ENCODE results near the gene LDHAL6B. TPM values are rescaled to one million over a fixed set of nuclear protein-coding genes. Genes with fewer than 3 reads are reported as not detected.

LDHAL6B gene
- total and polyA plus RNA-seq, 7 donors = 0.06 TPM; not detected in 5

DNA sequence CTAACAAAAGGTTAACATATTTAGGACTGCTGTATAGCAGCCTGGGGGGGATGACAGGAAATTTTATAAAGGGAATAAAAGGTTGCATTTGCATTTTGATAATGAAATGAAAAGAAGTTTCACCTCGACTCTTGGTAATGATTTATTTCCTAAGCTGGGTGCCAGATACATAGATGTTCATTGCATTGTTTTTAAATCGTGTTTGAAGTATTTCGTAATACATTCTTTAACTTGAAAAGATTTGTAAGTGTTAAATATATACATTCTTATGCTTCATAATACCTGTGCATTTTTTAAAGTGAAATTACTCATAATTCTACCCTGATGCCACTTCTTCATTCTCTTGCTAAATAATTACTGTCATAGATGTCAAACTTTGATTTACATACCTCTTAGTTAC lies 22.8 kb downstream of the LDHAL6B start:
- 76 to 87% (median 82%) methylated on average over 3 of the region's 3 CpGs for WGBS, 3 donors
- intact Hi-C loops (cut with DNase I) = no loop called here
- Histone ChIP-seq H3K27ac (no peak overlapping the region), H3K27me3 (ENCODE audit: insufficient read depth in 3 of 3, low read length in 2 of 3) (no peaks in the 10 kb centered on the region), H3K4me3 (no peak overlapping the region), H3K4me1 (no peaks in the 10 kb centered on the region), H3K9me3 (no peaks in the 10 kb centered on the region), H3K36me3 (ENCODE audit: insufficient read depth in 1 of 2, low read depth in 1 of 2) (peaks cover 2 to 22% of the 10 kb centered on the region in 2 donors)
- TF ChIP-seq, protein P1, sequence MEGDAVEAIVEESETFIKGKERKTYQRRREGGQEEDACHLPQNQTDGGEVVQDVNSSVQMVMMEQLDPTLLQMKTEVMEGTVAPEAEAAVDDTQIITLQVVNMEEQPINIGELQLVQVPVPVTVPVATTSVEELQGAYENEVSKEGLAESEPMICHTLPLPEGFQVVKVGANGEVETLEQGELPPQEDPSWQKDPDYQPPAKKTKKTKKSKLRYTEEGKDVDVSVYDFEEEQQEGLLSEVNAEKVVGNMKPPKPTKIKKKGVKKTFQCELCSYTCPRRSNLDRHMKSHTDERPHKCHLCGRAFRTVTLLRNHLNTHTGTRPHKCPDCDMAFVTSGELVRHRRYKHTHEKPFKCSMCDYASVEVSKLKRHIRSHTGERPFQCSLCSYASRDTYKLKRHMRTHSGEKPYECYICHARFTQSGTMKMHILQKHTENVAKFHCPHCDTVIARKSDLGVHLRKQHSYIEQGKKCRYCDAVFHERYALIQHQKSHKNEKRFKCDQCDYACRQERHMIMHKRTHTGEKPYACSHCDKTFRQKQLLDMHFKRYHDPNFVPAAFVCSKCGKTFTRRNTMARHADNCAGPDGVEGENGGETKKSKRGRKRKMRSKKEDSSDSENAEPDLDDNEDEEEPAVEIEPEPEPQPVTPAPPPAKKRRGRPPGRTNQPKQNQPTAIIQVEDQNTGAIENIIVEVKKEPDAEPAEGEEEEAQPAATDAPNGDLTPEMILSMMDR (IDR thresholded peaks at IDR 0.05) = no peak
- DNase-seq (no peak), ATAC-seq (no peak)

DNA sequence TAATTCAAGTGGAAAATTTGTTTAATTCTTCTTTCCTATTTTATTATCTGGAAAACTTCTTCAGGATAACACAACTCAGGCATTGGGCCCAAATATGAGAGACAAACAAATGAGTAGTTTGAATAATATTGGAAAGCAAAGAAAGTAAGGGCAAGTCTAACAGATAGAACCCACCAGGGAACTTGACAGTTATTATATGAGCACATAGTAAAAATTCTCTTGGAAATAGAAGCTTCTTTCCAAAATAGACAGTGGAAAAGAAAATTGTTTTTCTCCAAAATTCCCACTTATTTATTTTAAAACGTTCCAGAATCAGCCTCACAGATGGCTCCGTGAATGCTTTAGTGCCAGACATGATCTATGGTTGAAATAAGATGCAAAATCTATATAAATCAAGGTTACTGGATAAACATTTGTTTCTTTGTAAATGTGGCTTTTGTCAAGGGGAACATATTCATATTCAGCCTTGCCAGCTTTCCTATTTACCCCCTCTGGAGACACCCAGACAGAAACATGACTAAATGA lies 23.9 kb downstream of the LDHAL6B start:
- 75 to 82% (median 78%) methylated on average over 2 of the region's 2 CpGs for WGBS, 3 donors
- no peaks in the 10 kb centered on the region for H3K4me1 ChIP-seq
- H3K27ac ChIP-seq = no peak overlapping the region
- no peak overlapping the region for H3K4me3 ChIP-seq
- intact Hi-C loops (cut with DNase I) = no loop called here
- no peaks in the 10 kb centered on the region for H3K27me3 ChIP-seq (ENCODE audit: insufficient read depth in 3 of 3, low read length in 2 of 3)
- TF ChIP-seq, protein P1 (IDR thresholded peaks at IDR 0.05) = no peak
- no peak for ATAC-seq
- peaks cover 2 to 15% of the 10 kb centered on the region in 2 donors for H3K36me3 ChIP-seq (ENCODE audit: insufficient read depth in 1 of 2, low read depth in 1 of 2)
- no peaks in the 10 kb centered on the region for H3K9me3 ChIP-seq
- no peak for DNase-seq

DNA sequence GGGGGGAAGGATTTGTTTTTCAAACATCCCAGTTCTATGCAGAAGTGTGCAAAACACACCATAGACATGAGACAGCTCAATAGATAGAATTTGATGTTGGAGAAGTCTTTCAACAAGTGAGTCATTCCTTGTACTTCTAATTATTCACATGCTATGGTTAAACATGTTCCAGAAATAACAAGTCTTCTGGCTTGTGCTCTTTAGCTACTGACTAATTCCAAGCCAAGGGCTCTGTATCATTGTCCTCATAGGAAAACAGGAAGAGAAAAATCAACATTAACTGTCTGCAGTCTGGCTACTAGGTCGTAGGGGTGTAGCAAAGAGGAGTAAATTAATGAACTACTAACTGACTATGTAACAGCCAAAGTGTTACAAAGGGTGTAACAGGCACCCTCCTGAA lies 25.8 kb downstream of the LDHAL6B start:
- Histone ChIP-seq H3K4me3 (no peak overlapping the region), H3K9me3 (no peaks in the 10 kb centered on the region), H3K4me1 (peaks cover 3% of the 10 kb centered on the region), H3K27me3 (ENCODE audit: insufficient read depth in 3 of 3, low read length in 2 of 3) (no peaks in the 10 kb centered on the region), H3K27ac (peak overlapping the region; percentile 19), H3K36me3 (ENCODE audit: insufficient read depth in 1 of 2, low read depth in 1 of 2) (peaks cover 0 to 13% of the 10 kb centered on the region in 2 donors)
- intact Hi-C loops (cut with DNase I) = no loop called here
- ATAC-seq = peak in 3 of 4 donors; percentile 48 to 55 (median 53)
- 41 to 57% (median 47%) methylated on average over 1 of the region's 1 CpG for whole genome bisulfite sequencing, 3 donors
- no peak for DNase-seq
- TF ChIP-seq, protein P1 (IDR thresholded peaks at IDR 0.05) = no peak

DNA sequence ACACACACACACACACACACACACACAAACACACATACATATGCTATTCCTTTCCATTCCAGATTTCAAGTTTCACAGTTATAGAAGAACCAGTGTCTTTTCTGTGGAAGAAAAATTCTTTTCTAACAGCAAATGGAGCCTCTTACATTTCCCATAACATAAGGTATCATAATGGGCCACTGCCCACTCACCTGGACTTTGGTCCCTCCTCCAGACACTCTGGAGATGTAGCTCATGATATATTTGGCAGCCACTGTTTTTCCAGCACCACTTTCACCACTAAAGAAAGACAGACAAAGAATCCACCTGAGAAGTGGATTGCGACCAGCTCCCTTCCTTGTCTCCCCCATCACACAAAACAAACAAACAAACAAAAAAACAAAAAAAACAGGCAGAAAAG lies 29.8 kb downstream of the LDHAL6B start:
- intact Hi-C loops (cut with DNase I) = no loop called here
- TF ChIP-seq, protein P1 (IDR thresholded peaks at IDR 0.05) = no peak
- Histone ChIP-seq H3K9me3 (no peaks in the 10 kb centered on the region), H3K4me3 (no peak overlapping the region), H3K4me1 (peaks cover 4% of the 10 kb centered on the region), H3K27ac (no peak overlapping the region), H3K36me3 (ENCODE audit: insufficient read depth in 1 of 2, low read depth in 1 of 2) (peaks cover under 1 to 2% of the 10 kb centered on the region in 2 donors), H3K27me3 (ENCODE audit: insufficient read depth in 3 of 3, low read length in 2 of 3) (no peaks in the 10 kb centered on the region)
- 97 to 100% (median 100%) methylated on average over 1 of the region's 1 CpG for WGBS, 3 donors
- no peak for ATAC-seq
- no peak for DNase-seq

Measured in psoas muscle (tissue), 8 donors.